ELF-1 (cell line): ENCODE measurements around the gene ARHGEF26.

ENCODE experiments used
- DNase-seq: peaks from one replicate; pipeline ENCODE4 v3.0.0-alpha.2; 2016; ENCODE audit warnings: low read depth, low spot score

Gene ARHGEF26

DNA sequence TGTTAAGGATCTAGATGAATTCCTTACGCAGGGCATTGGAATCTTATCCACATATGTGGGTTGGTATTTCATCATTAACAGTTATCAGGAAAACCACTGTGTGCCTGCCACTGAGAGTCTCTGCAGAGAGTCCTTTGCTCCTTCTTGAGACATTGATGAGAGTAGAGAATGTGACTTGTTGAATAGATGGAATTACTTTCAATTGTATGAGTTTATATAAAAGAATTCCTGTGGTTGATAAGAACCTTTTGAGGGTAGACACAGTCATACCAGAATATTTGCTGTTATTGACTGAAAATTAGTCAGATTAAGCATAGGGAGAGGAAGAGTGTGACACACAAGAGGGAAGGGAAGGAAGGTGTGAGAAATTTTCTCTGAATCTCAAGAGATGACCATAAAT, 30.8 kb downstream of the ARHGEF26 start:
- no peak for DNase-seq

DNA sequence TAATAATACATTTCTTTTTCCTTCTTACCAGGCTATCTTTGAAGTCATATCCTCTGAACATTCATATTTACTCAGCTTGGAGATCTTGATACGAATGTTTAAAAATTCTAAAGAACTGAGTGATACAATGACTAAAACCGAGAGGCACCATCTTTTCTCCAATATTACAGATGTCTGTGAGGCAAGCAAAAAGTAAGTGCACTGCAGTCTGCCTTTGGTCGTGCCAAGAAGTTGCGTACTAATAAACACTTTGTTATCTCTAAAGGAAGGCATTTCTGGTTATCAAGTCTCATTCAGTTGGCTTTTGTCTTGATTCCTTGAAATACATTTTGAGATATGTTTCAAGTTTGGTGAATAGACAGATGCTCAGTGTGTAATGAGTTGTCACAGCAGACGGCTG, 31.6 kb downstream of the ARHGEF26 start:
- no peak for DNase-seq

DNA sequence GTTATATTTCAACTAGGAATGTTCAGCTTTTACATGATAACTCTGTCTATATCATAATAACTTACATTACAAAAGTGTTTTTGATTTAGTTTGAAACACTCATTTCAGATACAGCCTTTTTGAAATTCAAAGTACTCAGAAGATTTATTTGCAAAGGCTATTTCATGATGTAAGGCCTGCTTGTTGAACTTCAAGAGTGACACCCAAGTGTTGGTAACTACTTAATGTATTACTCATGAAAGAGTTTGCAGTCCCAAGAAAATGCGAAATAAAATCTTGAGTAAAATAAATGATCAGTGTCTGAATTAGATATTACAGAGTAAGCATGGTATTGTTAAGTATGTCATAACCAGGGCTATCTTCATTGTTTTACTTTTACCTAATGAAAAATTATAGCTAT, 35.3 kb downstream of the ARHGEF26 start:
- no peak for DNase-seq

DNA sequence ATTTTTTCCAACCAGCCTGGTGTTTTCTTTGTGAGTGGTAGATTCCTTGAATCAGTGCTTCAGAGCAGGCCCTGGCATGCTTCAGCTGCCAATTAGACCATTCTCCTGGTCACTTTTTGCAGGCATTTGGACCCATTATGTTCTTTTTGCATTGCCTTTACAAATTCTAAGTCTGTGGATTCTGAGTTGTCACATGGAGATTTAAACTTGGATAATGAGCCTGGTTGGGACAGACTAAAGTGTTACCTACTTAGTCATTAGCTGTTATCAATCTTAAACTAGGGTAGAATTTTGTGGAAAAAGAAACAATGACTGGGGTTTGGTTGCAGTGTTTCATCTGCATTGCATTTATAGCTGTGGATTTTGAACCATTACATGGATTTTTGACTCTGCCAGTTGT, 40.6 kb downstream of the ARHGEF26 start:
- no peak for DNase-seq

DNA sequence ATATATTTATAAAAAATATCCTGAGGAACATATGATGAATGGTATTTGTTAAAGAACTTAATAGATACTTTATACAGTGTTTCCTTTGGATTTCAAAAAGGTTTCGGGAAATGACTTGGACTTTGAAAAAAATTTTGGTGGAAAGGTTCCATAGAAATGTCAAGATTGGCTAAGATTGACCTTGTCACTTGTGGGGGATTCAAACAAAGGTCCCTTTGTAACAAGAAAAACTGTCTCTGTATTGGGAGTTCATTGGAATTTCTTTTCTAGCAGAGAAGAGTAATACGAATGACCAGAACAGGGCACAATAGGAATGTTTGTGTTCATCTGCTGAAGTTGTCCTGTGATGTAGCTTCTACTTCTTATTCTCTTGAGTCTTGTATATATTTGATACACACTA, 43.2 kb downstream of the ARHGEF26 start:
- DNase-seq, result no peak

DNA sequence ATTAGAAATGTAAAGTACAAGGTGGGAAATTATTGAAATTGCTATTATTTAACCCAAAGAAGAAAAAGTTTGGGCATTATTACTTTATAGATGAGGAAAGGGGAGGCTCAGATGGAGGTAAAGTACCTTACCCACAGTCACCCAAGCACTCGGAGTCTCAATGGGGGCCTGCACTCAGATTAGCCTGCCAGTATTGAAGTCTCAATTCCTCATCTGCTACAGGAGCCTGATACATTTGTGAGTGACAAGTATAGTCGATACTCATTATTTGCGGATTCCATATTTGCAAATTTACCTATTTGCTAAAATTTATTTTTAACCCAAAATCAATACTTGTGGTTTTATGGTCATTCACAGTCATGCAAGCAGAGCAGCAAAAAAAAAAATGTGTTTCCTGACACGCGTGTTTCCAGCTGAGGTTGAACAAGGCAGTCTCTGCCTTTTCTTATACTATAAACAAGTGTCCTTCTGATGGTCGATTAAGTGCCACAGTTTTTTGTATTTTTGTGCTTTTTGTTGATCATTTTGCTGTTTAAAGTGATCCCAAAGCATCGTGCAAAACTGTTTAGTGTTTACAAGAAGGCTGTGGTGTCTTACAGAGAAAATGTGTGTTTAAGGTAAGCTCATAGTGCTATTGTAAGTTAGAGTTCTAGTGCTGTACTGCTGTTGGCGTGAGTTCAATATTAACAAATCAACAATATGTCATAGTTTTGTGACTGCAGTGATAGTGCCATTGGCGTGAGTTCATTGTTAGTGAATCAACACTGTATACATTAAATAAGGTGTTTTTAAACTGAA, 48.0 kb downstream of the ARHGEF26 start:
- no peak for DNase-seq

DNA sequence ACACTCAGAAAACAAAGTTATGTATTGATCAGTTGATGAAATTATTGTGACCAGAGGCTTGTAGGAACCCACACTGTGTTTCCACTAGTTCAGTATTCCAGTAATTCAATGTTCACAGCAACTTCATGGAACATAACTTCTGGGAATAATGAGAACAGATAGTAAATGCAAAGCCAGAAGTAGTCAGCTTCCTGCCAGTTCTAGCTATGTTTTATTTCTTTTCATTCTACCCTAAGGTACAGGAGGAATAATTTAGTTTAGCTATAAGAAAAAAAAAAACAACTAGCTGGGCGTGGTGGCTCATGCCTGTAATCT, 48.6 kb downstream of the ARHGEF26 start:
- no peak for DNase-seq

DNA sequence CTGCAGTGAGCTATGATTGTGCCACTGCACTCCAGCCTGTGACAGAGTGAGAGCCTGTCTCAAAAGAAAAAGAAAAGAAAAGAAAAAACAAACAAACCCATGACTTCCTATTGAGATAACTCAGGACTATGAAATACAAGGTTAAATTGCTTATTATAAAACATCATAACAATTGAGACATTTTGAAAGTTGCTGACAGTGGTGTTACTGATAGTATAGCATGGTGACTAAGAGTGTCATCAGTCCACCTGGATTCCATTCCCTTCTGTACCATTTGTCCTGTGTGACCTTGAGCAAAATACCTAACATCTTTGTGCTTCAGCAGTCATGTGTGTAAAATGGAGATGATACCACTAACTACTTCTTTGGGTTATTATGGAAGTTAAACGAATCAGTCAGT, 49.1 kb downstream of the ARHGEF26 start:
- no peak for DNase-seq

DNA sequence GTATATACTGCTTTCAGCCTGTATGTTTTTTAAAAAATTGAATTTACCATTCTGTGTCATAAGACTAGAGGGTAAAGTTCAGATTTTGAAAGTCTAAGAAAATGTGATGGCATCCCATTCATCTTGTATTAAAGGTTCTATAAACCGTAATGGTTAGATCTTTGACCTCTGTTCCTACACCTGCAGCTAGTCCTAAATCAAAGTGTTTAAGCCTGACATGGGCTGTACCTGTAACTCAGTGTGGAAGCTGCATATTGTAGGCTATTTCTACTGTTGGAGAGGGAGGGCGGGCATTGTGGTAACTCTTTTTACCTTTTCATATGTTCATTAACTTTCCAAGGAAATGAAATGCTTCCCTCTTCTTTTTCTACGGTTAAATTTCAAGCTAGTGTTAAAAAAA, 53.9 kb downstream of the ARHGEF26 start:
- DNase-seq, result no peak

DNA sequence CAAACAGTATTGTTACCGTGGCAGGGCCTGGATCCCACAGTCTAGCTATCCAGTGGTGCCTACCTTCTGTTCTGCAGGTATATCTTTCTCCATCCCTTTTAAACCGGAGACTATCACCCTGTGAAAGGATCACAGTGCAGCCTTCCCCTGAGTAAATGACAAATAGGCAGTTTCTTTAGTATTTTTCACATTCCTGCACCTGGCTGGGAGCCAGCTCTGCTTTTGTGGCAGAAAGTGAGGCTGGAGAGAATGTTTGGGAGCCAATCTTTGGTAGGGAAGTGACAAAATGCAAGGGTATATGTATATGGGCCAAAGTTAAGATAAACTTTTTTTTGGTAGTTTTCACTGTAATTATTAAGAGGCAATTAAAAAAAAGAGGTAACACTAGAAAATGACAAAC, 54.8 kb downstream of the ARHGEF26 start:
- DNase-seq, result no peak

DNA sequence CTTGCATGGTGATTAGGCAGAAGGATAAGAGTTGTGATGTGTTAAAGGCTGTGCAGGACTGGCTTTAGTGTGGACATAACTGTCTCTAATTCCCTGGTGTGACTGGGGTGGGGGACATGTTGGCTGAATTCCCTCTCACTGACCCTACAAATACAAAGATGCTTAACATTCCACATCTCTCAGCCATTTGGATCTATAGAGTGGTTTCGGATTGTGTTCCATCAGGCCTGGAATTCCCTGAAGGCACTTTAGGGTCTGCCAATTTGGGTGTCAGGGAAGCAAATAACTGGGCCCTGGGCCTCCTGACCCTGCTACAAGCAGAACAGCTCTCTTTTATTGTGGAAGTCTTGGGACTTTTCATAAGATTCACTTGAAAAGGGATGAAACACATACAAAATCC, 56.2 kb downstream of the ARHGEF26 start:
- peak; percentile 65 for DNase-seq

DNA sequence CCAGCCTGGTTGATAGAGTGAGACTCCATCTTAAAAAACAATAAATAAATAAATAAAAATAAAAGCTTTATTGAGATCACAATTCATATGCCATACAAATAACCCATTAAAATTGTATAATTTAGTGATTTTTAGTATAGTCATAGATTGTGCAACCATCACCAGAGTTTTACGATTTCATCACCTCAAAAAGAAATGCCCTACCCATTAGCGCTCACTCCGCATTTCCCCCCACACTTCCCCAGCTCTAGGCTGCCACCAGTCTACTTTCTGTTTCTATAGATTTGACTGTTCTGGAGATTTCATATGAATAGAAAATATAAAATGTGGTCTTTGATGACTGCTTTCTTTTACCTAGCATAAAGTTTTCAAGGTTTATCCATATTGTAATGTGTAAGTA, 57.0 kb downstream of the ARHGEF26 start:
- no peak for DNase-seq

DNA sequence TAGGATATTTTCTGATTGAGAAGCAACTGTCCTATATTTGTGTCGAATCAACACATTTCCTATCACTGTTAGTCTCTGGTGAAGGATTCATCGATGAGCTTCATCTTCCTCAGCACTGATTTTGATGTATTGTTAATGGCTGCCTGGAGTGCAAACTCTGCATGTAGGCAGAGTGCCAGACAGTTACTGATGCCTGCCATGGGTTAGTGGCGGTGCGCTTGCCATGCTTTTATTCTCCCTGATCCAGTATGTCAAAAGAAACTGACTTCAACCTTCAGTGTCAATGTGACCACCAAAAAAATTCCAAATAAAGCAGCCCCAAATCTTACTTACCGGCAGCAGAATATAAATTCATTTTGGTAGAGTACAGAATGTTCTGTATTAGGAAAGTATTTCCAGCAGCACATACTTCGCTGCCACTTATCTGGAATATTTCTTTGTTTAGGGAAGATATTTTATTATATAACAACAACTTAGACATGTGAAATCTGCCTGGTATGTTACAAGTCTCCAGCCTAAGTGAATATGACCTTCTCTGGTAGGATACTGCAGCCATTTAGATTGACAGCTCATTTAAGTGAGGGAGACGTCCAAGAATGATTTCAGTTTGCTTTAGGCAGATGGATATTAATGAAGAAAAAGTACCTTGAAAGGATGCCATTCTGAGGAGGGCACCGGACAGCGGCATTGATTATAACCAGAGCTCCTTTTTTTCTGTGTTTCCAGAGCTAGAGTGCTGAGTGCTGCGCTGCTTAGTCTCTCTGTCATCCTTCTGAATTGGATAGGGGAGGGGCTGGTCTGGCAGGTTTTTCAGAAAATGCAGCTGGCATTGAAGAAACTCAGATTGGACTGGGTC, 59.9 kb downstream of the ARHGEF26 start:
- peak; percentile 63 for DNase-seq

DNA sequence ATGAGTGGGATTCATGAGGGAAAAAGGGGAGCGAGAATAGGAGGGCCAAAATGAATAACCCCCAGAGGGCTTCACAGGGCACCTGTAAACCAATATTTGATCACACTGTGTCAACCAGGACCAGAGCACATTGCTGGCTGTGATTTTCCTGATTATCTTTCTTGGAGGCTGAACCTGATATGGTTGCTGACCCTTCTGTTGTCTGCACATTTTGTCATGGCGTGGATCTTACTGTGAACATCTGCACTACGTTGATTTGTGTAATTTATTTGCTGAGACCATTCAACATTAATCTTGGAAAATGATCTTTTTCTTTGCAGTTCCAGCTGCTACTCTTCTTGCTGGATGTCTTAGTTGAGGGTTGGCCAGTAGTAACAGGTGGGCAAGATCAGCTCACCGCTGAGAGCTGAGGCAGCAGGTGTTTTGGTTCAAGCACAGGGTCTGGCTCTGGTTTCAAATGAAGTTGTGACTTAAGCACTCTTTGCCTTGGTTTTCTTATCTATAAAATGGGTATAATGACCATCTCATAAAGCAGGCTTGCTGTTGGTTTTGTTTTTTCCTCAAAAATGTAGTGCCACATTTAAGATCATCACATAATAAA, 61.2 kb downstream of the ARHGEF26 start:
- no peak for DNase-seq

DNA sequence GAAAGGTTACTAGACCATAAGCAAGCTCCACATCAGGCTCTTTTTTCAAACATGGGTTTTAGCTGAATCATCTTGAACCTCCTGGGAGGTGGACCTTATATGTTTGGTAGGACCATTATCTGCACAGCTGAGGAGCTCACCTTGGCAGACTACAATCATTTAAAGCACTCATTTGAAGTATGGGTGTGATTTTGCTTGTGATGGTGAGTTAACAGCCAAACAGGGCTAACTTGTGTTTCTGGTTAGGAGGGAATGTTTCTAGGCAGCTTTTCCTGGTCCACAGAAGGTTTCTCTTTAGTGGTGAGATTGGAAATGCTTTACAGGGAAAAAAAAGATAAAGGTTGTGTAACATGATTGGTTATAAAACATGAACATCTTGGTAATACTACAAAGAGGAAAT, 61.8 kb downstream of the ARHGEF26 start:
- peak; percentile 28 for DNase-seq

DNA sequence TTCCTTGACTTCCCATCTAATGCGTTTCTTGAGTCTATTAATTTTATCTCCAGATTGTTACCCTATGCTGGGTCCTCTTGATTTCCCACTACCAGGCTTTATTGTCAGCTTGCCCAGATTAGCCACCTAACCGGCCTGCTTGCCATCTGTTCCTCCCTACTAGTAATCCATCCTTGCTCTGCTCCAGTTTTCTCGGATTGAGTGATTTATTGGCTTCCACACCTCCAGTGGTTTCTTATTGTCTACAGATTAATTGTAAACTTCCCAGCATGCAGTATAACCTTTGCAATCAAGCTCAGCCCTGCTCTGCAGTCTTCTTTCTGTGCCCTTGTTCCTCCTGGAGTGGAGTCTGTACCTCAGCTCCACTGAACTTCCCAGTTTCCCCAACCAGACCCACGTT, 63.4 kb downstream of the ARHGEF26 start:
- no peak for DNase-seq

DNA sequence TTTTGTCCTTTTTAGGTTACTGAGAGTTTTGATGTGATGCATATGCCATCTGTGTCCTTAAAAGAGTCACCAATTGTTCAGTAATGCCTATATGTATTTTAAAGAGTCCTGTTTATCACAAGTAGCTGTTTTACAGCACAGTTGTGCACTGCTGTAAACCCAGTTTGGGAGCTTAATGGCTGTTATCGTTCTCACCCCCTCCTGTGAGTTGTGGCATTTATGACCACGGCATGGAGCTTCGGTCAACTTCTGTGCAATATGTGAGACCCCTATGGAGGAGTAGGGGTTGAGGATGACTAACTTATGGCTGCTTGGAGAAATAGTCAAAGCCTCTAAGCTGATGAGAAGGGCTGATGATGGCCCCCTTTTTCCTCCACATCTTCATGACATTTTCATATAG, 67.2 kb downstream of the ARHGEF26 start:
- no peak for DNase-seq

DNA sequence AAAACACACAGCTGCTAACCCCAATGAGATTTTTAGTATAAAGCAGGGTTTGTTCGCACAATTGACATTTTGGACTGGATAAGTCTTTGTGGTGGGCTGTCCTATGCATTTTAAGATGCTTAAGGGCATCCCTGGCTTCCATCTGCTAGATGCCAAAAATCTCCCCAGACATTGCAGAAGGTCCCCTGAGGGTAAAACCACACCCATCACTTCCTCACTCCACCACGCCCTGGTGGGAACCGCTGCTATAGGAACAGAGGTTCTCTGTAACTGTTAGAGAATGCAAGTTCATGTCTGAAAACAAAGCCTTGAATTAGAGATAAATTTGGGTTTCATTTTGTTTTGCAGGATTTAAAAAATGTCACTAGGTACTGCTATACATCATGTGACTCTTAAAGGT, 67.7 kb downstream of the ARHGEF26 start:
- peak; percentile 28 for DNase-seq

DNA sequence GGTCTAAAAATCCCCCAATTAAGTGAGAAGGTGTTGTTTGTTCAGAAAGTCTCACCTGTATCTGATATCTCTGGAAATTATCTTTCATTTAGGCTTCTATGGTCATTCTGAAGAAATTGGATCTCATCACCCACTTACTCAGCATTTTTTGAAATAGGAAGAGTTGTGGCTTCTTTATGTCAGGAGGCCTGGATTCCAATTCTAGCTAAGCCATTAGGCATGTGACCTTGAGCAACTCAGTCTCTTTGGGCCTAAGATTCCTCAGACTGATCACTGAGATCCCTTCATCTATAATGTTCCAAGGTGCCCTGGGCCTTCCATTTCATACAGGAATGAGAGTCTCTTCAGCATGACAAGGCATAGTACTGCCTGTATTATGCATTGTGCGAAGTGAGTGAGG, 70.3 kb downstream of the ARHGEF26 start:
- DNase-seq, result no peak

DNA sequence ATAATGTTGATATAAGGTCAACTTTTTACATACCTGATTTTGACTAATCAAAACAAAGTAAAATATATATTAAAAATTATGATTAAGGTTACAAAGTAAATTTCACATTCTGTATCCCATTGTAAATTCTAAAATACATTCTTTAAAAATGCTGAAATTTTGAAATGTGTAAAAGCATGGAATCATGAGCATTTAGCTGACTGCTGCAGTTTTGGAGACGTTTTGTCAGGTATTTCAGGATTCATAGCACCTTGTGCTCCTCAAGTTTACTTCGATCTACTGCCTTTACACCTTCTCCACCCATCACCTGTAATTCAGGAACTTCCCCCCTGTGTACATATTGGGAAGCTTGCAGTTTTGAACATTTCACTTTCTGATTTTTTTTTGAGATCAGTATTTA, 71.0 kb downstream of the ARHGEF26 start:
- no peak for DNase-seq

DNA sequence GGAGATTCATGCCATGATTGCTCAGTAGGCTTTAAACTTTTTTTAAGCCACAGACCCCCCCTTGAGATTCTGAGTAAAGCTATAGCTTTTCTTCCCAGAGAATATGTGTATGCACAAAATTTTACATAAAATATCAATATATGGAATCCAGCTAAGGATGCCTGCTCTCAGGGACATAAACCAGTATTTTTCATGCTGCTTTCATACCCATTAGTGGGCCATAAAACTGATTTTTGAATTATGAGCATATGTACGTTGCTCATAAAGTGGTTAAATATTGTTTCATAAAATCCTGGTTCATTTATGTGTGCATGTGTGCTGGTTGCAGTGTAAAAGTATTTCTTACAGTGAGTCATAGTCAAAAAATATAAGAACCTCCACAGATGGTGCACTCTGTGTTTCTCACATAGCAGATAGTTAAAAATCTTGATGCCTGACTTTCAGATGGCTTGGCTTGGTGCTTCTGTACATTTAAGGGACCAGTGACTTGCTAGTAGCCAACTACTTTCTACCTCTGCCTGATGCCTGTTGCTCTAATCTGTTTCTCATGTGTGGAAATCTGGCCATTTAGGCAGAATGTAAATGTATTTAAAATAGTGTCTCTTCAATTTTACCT, 71.9 kb downstream of the ARHGEF26 start:
- DNase-seq, result no peak

DNA sequence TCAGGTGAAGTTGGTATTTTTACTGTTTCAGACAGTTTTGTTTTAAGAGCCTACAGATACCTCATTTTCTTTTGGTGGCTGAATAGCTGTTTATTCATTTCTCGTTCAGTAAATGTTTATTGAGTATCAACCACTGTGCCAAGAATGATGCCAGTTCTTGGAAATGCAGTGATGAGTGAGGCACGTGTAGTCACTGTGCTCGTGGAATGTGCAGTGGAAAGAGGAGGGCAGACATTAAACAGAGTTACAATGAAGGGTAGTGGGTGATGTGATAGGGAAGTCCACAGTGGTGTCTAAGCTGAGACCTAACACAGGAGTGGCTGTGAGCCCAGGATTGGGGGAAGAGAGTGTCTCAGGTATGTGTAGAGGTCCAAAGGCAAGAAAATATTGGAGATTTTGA, 73.7 kb downstream of the ARHGEF26 start:
- no peak for DNase-seq
